T-helper 1 cell treated with Interleukin-12 subunit alpha and Interleukin-12 subunit beta and Interleukin-4 antibody, amounts not matched to agents 30 μg/mL and 1 μg/mL, for 36 hours (primary cell): Measurements from ENCODE around the gene TCF7L1.
"Not testable (repeated sequence)": the region's sequence is repeated elsewhere in the genome, so short reads cannot be mapped to it uniquely, and the experiment has no call there.

Experiments
- H3K27ac Mint-ChIP-seq: one replicate; pipeline ENCODE4 v1.8.0; 2021; ENCODE audit warnings: mild to moderate bottlenecking, mixed read lengths
- H3K27me3 Mint-ChIP-seq: one replicate; pipeline ENCODE4 v1.8.0; 2021; ENCODE audit warnings: low read depth, mixed read lengths
- H3K36me3 Mint-ChIP-seq: one replicate; pipeline ENCODE4 v1.8.0; 2021; ENCODE audit warnings: low read depth, mixed read lengths
- H3K4me1 Mint-ChIP-seq: one replicate; pipeline ENCODE4 v1.8.0; 2021; ENCODE audit warnings: low read depth, mixed read lengths
- H3K4me3 Mint-ChIP-seq: one replicate; pipeline ENCODE4 v1.8.0; 2021; ENCODE audit warnings: mild to moderate bottlenecking, moderate library complexity, mixed read lengths
- H3K9me3 Mint-ChIP-seq: one replicate; pipeline ENCODE4 v1.8.0; 2021; ENCODE audit warnings: mixed read lengths

Gene TCF7L1

DNA sequence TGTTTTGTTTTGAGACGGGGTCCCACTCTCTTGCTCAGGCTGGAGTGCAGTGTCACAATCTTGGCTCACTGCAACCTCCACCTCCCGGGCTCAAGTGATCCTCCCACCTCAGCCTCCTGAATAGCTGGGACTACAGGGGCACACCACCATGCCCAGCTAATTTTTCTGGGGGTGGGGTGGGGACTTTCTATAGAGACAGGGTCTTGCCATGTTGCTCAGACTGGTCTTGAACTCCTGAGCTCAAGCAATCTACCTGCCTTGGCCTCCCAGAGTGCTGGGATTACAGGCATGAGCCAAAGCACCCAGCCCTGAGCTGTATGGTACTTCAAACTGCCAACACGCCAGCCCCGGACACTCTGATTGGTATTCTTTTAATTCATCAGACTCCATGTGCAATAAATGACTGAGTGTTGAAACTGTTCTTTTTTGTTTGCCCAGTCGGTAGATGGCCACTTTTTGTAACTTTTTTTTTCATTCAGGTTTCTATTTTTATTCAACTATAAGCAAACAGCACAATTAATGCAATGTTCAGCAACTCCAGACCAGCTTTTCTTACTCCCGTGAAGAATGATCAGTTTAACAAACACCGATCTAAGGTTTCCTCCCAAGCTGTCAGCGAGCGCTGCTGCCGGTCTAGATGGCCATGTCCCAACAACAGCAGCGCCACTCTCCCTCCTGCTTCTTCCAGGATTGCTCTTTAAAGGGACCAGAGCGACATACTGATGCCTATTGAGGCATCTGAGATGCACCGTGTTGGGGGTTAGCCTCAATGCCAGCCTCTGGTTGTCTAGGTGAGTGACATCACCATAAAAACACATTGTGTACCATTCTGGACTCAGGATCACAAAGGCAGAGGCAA is 207.1 kb downstream of the TCF7L1 start:
- no peak overlapping the region for H3K27ac Mint-ChIP-seq
- no peaks in the 10 kb centered on the region for H3K9me3 Mint-ChIP-seq
- H3K36me3 Mint-ChIP-seq: peaks cover 12% of the 10 kb centered on the region
- H3K4me3 Mint-ChIP-seq: no peak overlapping the region
- peaks cover 25% of the 10 kb centered on the region for H3K27me3 Mint-ChIP-seq
- H3K4me1 Mint-ChIP-seq: no peaks in the 10 kb centered on the region

DNA sequence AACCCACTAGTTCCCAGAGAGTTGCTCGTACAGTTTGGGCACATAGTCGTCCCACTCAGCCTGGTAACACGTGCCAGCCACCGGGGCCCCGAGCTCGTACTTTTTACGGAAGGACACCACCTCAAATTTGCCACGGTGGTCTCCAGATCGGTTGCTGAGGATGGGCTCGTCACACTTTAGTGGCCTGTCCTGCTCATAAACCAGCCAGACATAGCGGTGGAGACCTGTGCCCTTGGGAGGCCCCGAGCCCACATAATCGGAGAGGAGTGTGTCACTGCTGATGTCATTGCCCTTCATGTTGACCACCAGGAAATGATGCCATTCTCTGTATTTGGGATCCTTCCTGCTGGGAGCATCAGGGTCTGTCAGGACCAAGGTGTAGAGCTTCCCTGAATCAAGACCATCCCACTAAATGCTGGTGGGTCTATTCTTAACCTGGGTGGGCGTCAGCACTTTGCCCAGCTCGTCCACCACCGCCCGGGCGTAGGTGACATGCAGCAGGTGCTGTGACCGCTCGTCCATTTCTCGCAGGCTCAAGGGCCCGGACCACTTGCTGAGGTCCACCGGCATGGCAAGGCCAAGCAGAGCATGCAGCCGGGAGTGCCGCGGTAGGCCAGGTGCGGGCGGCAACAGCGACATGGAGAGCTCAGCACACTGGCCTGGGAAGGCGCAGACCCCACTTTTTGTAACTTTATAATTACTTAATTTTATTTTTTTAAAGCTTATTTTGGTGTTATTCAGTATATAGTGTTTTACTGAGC is 208.3 kb downstream of the TCF7L1 start:
- no peaks in the 10 kb centered on the region for H3K4me1 Mint-ChIP-seq
- peaks cover 16% of the 10 kb centered on the region for H3K36me3 Mint-ChIP-seq
- no peak overlapping the region for H3K4me3 Mint-ChIP-seq
- H3K27ac Mint-ChIP-seq: no peak overlapping the region
- no peaks in the 10 kb centered on the region for H3K9me3 Mint-ChIP-seq
- peaks cover 25% of the 10 kb centered on the region for H3K27me3 Mint-ChIP-seq

DNA sequence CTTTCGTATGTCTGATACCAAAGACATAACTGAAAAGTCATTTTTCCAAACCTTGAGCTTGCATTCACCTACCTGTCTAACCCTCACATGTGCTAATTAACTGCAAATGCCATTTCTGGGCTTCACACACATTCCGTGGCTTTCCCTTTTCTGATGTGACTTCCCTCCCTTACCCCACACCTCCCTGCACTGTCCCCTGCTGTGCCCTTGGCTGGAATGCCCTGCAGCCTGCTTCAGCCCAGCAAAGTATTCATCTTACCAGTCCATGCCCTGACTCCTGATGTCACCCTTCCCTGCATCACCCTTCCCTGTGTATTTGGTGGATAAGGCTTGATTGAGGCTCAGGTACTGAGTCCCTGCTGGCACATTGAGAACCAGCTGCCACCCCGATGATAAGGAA is 209.0 kb downstream of the TCF7L1 start:
- H3K4me3 Mint-ChIP-seq: no peak overlapping the region

DNA sequence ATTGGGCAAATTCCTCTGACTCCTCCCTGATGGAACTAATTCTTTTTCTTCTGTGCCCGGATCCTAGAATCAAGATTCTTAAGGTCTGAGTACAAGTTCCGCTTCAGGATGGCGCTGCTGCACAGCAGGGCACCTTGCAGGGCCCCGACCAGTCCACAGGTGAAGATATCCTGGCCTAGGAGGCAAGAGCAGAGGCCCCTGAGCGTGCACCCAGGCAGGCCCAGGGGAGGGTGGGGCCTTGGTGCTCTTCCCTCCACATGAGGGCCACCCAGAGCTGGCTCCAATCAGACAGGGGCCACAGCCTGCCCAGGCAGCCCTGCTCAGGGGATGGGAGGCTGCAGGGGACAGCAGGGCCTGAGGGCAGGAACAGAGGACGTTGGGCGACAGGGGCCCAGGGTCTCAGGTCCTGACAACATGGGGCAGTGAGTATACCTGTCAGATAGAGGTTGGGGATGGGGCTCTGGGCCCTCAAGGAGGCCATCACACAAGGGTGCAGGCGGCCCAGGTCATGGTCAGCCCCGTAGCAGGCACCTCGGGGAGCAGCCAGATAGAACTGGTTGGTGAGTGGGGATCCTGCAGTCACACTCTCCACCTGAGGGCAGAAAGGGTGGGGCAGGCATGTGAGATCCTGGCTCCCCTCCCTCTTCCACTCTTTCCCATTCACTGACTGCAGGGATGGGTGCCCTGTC is 210.2 kb downstream of the TCF7L1 start:
- Mint-ChIP-seq H3K36me3 (peaks cover 22% of the 10 kb centered on the region), H3K27me3 (peaks cover 13% of the 10 kb centered on the region)
- H3K27ac Mint-ChIP-seq, H3K4me3 Mint-ChIP-seq, H3K9me3 Mint-ChIP-seq, H3K4me1 Mint-ChIP-seq: not testable (repeated sequence)

More for the DNA sequence above, 209.0 kb downstream of the TCF7L1 start:
- Mint-ChIP-seq H3K36me3 (peaks cover 18% of the 10 kb centered on the region), H3K27ac (no peak overlapping the region), H3K4me1 (no peaks in the 10 kb centered on the region), H3K27me3 (peaks cover 25% of the 10 kb centered on the region), H3K9me3 (no peaks in the 10 kb centered on the region)

DNA sequence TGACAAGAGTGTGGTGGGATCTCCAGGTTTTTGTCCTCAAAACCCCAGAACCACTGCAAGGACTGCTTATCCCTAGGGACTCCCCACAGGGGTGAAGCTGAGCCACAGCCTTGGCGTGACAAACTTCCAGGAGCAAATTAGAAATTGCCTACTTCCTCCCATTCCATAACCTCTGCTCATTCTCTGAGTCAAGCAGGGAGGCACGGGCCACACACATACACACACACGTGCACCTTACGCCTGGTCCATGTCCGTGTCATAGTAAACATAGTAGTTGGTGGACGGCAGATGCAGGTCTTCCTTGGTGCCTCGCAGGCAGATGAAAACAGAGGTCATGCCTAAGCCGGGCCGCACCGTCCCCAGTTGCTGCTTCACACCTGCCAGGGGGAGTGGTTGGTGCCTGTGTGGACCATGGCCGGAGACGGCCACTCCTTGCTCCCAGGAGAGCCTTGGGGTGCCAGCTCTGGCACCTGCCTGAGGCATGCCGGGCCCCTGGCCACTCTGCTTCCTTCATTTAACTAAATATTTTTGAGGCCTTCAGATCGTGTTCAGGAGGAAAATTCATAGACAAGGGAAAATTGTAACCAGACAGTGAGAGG is 211.3 kb downstream of the TCF7L1 start:
- Mint-ChIP-seq H3K27me3 (peaks cover 9% of the 10 kb centered on the region), H3K4me3 (no peak overlapping the region), H3K36me3 (peaks cover 25% of the 10 kb centered on the region), H3K27ac (no peak overlapping the region), H3K9me3 (no peaks in the 10 kb centered on the region), H3K4me1 (no peaks in the 10 kb centered on the region)

DNA sequence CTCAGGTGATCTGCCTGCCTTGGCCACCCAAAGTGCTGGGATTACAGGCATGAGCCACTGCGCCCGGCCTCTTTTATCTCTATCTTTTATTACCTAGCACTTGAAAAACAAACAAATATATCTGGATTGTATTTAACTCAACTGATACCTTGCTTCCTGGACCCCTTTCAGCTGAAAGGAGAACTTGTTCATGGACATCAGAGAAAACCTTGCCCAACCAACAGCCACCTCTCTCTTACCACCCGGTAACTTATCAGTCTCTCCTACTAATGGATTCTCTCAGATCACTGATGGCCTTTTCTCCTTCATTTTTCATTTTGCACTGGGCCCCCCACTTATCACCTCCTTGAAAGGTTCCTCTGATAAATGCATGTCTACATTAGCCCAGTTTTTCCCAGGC is 214.4 kb downstream of the TCF7L1 start:
- no peaks in the 10 kb centered on the region for H3K27me3 Mint-ChIP-seq
- peaks cover 37% of the 10 kb centered on the region for H3K36me3 Mint-ChIP-seq
- peaks cover 3% of the 10 kb centered on the region for H3K4me1 Mint-ChIP-seq
- H3K27ac Mint-ChIP-seq: no peak overlapping the region
- no peak overlapping the region for H3K4me3 Mint-ChIP-seq
- H3K9me3 Mint-ChIP-seq: no peaks in the 10 kb centered on the region

DNA sequence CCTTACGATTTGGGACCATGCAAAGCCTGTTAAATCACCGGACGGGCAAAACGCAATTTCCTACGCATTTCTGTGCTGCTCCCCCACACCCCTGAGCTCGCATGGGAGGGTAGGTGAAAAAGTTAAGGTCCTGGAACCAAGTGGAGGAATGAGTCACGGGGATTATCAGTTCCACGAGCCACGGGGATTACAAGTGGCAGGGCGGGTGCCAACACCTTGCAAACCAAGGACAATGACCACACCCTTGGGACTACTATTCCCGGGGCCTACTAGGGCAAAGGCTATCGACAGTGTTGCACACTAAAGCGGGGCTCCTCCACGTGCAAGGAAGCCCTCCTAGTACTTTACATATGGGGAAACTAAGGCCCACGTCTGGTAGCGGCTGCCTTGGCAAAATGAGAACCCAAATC is 220.7 kb downstream of the TCF7L1 start:
- Mint-ChIP-seq H3K4me3 (peak overlapping the region; percentile 100), H3K9me3 (no peaks in the 10 kb centered on the region), H3K36me3 (peaks cover 38% of the 10 kb centered on the region), H3K27me3 (no peaks in the 10 kb centered on the region), H3K27ac (peak overlapping the region; percentile 98), H3K4me1 (peaks cover 37% of the 10 kb centered on the region)

- Mint-ChIP-seq H3K27ac (peak within 1 kb of the TSS; percentile 98), H3K36me3 (peaks cover 37% of the 10 kb centered on the region), H3K9me3 (no peaks in the 10 kb centered on the region), H3K4me1 (peaks cover 38% of the 10 kb centered on the region), H3K27me3 (no peaks in the 10 kb centered on the region), H3K4me3 (peak within 1 kb of the TSS; percentile 100)
Observed at GRCh38 chr2:85354286-85355072, 221.3 kb downstream of the TCF7L1 start, which contains the start of the genes ELMOD3 and RETSAT. Gene ELMOD3, plus strand, starts transcription at chr2:85354769. Its CDS starts 2,430 bp downstream, at chr2:85357199. Gene RETSAT, minus strand, starts transcription at chr2:85354528. Its CDS starts 21 bp downstream, at chr2:85354507.

DNA sequence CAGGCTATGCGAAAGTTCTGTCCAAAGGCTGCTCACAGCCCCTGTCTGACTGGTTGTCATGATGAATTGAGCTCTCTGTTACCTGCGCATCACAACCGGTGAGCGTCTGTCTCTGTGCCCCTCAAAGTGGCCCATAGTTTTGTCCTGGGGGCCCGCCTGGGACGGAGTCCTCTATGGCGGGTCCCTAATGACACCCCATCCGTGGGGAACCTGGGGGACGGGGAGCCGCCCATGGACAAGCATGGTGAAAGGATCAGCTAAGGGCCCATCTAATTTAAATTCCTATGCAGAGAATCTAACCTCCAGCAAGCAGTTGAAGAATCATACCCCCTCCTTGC is 221.8 kb downstream of the TCF7L1 start:
- Mint-ChIP-seq H3K4me3 (peak overlapping the region; percentile 100), H3K9me3 (no peaks in the 10 kb centered on the region), H3K27ac (peak overlapping the region; percentile 98), H3K4me1 (peaks cover 38% of the 10 kb centered on the region), H3K27me3 (no peaks in the 10 kb centered on the region), H3K36me3 (peaks cover 34% of the 10 kb centered on the region)

DNA sequence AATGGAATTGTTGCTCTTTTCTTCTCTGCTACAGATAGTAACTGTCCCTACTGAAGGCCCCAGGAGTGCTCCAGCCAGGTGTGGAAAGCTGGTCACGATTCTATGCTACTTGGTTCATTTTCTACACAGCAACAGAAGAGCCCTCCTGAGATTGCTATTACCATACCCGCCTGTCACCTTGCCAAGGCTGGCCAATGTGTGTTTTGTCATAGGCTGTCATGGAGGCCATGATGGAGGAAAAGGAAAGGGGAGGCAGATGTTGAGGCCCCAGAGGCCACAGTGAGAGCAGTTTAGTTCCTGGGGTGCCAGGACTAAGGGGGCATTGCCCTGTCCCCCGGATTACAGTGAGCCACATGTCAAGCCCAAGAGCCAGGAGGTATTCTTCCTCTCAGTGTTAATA is 222.3 kb downstream of the TCF7L1 start:
- Mint-ChIP-seq H3K4me1 (peaks cover 38% of the 10 kb centered on the region), H3K36me3 (peaks cover 31% of the 10 kb centered on the region), H3K27ac (peak overlapping the region; percentile 73), H3K27me3 (no peaks in the 10 kb centered on the region), H3K9me3 (no peaks in the 10 kb centered on the region), H3K4me3 (peak overlapping the region; percentile 100)

GRCh38 chr2:85356186-85356585 is 223.0 kb downstream of the TCF7L1 start:
- Mint-ChIP-seq H3K36me3 (peaks cover 28% of the 10 kb centered on the region), H3K9me3 (no peaks in the 10 kb centered on the region), H3K27me3 (no peaks in the 10 kb centered on the region), H3K27ac (no peak overlapping the region), H3K4me1 (peaks cover 38% of the 10 kb centered on the region), H3K4me3 (no peak overlapping the region)

DNA sequence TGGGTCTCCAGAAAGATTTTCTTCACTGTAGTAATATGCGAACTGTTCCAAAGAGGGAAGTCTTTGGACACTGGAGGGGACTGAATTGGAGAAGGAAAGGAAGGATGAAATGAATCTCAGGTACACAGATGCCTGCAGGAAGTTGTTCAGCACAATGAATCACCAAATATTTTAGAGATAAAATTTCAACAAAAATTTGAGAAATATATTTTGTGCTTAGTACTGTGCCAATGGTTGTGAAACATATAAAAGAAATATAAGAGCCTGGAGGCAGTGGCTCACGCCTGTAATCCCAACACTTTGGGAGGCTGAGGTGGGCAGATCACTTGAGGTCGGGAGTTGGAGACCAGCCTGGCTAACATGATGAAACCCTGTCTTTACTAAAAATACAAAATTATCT is 224.5 kb downstream of the TCF7L1 start:
- Mint-ChIP-seq H3K4me3 (no peak overlapping the region), H3K27me3 (no peaks in the 10 kb centered on the region), H3K36me3 (peaks cover 34% of the 10 kb centered on the region), H3K4me1 (peaks cover 34% of the 10 kb centered on the region), H3K27ac (no peak overlapping the region), H3K9me3 (no peaks in the 10 kb centered on the region)
